Adrenal gland (tissue), 5 donors: ENCODE data around the gene RSPH3.

Source experiments
- CTCF ChIP-seq, 6 experiments: fragments of 450-650 bp in 4 of 6; fragments of 200-600 bp in 2 of 6; sonication (generic) in 1 of 6; IDR thresholded peaks; 1 replicate in 5 of 6; 2 replicates in 1 of 6; pipeline versions ENCODE4 v1.5.1 to v1.8.0; 2016 to 2021; ENCODE audit warnings: antibody characterized with exemption in 6 of 6, mild to moderate bottlenecking in 2 of 6, moderate library complexity in 1 of 6
- POLR2A ChIP-seq, 2 donors: fragments of 450-650 bp; IDR thresholded peaks; one replicate each; pipeline ENCODE4 v1.6.1; 2017; ENCODE audit warnings: antibody characterized with exemption in 2 of 2, mild to moderate bottlenecking in 2 of 2, moderate library complexity in 1 of 2
- donor health status: DM: no; HTN: no; CAD: no.

GRCh38 chr6:159037756-159038290 is 37.8 kb upstream of the RSPH3 start:
- TF ChIP-seq POLR2A (IDR thresholded peaks at IDR 0.05) (no peak), CTCF (IDR thresholded peaks at IDR 0.05) (no peak)
